AG10803 (cell line): ENCODE data around the gene DPP6.

Source experiments
- DNase-seq: peaks from one replicate; pipeline ENCODE4 v3.0.0; 2010; ENCODE audit warnings: low read depth
- H3K4me3 ChIP-seq: 2 replicates; pipeline ENCODE4 v1.5.1; 2011; ENCODE audit warnings: mild to moderate bottlenecking, low read length, control low read depth
- TF ChIP-seq, protein P1 (sequence below): conservative IDR thresholded peaks from 2 replicates; pipeline ENCODE4 v1.5.1; 2011; ENCODE audit warnings: mild to moderate bottlenecking, low read length, control low read depth, inconsistent platforms

The DPP6 gene

DNA sequence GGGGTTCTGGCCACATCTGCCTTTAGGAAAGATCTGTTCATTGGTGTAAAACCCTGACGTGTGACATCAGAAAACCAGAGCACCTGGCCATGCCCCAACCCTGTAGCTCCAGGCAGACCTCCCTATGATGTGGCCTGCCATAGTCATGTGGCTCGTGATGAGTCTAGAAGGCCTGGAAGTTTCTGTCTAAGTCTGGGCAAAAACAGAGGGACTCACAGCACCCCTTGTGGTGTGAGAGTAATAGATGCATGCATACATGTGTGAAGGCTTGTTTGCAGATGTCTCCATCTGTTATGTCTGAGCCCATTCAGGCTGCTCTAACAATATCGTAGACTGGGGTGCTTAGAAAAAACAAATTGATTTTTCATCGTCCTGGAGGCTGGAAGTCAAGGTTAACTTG lies 641.5 kb downstream of the DPP6 start:
- TF ChIP-seq, protein P1, sequence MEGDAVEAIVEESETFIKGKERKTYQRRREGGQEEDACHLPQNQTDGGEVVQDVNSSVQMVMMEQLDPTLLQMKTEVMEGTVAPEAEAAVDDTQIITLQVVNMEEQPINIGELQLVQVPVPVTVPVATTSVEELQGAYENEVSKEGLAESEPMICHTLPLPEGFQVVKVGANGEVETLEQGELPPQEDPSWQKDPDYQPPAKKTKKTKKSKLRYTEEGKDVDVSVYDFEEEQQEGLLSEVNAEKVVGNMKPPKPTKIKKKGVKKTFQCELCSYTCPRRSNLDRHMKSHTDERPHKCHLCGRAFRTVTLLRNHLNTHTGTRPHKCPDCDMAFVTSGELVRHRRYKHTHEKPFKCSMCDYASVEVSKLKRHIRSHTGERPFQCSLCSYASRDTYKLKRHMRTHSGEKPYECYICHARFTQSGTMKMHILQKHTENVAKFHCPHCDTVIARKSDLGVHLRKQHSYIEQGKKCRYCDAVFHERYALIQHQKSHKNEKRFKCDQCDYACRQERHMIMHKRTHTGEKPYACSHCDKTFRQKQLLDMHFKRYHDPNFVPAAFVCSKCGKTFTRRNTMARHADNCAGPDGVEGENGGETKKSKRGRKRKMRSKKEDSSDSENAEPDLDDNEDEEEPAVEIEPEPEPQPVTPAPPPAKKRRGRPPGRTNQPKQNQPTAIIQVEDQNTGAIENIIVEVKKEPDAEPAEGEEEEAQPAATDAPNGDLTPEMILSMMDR = no peak
- H3K4me3 ChIP-seq = no peak overlapping the region
- no peak for DNase-seq

DNA sequence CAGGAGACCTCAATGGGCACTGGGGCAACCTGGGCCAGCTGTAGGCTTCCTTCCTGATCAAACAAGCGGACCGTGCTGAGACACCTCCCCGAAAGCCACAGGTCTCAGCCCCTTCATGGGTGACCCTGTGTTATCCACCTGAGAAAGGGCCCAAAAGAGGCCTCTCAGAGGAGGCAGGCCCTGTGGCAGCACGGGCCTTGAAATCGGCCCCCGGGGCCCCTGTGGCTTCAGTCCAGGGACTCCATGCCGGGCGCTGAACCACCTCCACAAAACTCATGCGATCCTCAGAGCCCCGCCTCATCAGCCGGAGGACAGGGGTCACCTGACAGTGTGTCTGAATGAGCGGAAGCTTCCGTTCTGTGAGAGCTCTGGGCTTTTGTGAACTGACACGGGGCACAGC lies 643.6 kb downstream of the DPP6 start:
- TF ChIP-seq, protein P1 = no peak
- DNase-seq = no peak
- H3K4me3 ChIP-seq = no peak overlapping the region

DNA sequence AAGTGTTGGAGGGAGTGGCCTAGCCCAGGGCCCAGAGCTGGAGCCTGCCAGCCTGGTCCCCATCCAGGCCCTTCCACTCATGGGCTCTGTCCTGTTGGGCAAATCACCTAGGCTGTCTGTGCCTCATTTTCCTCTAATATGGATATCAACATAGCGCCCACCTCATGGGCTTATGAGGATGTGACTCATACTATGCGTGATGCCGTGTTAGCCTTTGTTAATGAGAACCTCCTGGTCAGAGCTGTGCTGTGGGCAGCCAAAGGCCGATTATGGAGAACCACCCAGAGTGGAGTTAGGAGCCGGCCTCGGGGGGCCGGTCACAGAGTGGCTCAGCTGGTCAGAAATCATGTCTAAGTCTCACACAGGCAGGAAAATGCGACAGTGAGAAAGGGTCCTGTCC lies 644.4 kb downstream of the DPP6 start:
- DNase-seq = no peak

DNA sequence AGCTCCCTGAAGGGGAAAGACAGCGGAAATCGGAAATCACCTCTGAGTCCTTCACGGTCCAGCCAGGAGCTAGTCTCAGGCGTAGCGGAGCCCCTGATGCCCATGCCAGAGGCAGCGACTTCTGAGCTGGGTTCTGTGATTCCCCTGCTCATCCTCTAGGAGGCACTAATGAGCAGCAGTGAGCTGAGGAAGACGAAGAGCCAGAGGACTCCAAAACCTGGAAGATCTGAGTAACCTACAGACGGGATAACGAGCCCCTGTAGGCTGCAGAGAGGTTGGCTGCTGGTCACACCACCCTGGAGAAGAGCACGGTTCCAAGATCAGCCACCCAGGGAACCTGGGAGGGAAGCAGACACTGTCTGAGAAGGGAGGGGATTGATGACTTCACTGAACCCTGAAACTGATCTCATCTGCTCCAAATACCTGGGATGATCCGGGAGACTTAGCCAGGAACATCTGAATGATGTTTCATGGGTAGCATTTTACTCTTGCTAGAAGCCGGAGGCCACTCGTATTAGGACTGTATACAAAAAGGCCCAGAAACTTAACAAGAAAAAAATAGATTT lies 646.6 kb downstream of the DPP6 start:
- no peak for DNase-seq

More for the DNA sequence above, 644.4 kb downstream of the DPP6 start:
- no peak overlapping the region for H3K4me3 ChIP-seq
- TF ChIP-seq, protein P1 = no peak

DNA sequence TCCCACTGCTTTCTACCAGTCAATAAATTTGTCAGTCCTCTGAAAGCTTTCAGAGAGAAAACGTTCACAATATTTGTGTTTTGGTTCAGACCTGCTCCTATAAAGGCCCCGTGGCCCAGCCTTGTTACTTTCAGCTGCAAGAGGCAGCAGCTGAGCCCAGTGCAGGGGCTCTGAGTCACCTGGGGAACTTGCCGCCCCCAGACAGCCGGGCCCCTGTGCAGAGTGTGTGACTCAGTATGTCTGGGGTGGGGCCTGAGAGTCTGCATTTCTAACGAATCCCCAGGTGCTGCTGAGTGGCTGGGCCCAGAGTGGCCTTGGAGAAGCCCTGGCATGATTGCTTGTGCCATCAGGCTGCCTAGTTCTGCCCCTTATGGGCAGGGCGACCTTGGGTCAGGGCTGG lies 647.2 kb downstream of the DPP6 start:
- DNase-seq = no peak
- TF ChIP-seq, protein P1 = no peak
- H3K4me3 ChIP-seq = no peak overlapping the region

More for the DNA sequence above, 646.6 kb downstream of the DPP6 start:
- no peak overlapping the region for H3K4me3 ChIP-seq
- TF ChIP-seq, protein P1 = no peak

DNA sequence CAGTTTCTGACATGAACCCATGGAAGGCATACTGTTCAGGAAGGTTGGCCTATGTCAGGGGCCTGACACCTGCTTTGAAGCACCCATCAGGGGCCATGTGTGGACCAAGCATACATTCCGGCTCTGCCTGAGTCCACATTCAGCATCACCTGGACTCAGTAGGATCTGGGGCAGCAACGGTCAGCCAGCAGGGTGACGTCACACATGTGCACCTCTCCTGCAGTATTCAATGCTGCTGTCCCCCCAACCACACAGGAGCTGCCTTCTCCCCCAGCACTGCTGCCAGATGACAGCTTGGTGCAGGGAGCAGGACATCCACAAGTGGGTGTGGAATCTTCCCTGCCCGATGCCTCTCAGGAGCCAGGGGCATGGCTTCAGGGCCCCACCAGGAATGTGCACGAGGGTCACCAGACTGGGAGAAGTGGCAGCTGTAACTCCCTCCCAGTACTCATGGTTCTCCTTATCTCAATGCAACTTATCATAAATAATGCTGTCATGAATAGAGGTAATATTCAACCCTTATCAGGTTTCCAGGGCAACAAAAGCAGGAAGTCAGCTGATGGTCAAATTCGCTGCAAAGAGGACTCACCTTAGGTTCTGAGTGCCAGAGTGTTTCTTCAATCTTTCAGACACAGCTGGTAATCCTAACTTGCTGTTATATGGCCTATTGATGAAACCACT lies 657.8 kb downstream of the DPP6 start:
- TF ChIP-seq, protein P1 = no peak
- no peak overlapping the region for H3K4me3 ChIP-seq
- no peak for DNase-seq

DNA sequence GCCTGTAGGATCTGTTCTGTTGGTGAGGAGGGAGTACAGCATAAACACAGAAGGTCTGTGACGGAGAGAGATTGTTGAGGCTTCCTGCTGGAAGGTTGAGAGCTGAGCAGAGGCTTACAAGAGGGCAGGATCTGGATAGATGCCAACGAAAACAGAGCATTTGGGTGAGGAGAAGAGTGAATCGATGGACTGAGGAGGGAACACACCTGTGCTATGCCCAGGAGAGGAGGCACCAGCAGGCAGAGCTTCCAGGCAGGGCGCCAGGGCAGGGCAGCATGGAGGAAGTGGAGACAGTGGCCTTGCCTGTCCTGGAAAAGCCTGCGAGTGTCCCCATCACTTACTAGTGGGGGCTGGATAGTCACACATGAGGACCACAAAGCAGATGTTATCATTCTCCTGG lies 667.8 kb downstream of the DPP6 start:
- no peak overlapping the region for H3K4me3 ChIP-seq
- TF ChIP-seq, protein P1 = no peak
- no peak for DNase-seq
